NT2/D1 (cell line): ENCODE results near the gene PRSS57.

Experiments used
- DNase-seq: peaks from one replicate; pipeline ENCODE4 v3.0.0-alpha.2; 2011; ENCODE audit warnings: low read depth, low spot score
- H3K27me3 ChIP-seq: 2 replicates; pipeline ENCODE4 v1.6.0; 2011; ENCODE audit warnings: mild to moderate bottlenecking; ENCODE audit not compliant: insufficient read length, insufficient read depth
- H3K36me3 ChIP-seq: 2 replicates; pipeline ENCODE4 v1.6.1; 2011; ENCODE audit warnings: mild to moderate bottlenecking, low read length, mixed read lengths; ENCODE audit not compliant: insufficient read depth, insufficient read length
- H3K4me1 ChIP-seq: 2 replicates; pipeline ENCODE4 v1.5.1; 2011; ENCODE audit not compliant: insufficient read depth, insufficient read length
- H3K4me3 ChIP-seq: 2 replicates; pipeline ENCODE4 v1.5.1; 2011; ENCODE audit warnings: low read depth; ENCODE audit not compliant: insufficient read length
- H3K9ac ChIP-seq: 2 replicates; pipeline ENCODE4 v1.6.0; 2011; ENCODE audit warnings: low read depth; ENCODE audit not compliant: insufficient read length
- H3K9me3 ChIP-seq: 2 replicates; pipeline ENCODE4 v1.5.1; 2011; ENCODE audit warnings: mild to moderate bottlenecking, low read length; ENCODE audit not compliant: insufficient read depth
- SUZ12 ChIP-seq: IDR thresholded peaks from 2 replicates; pipeline ENCODE4 v1.6.1; 2011; ENCODE audit not compliant: insufficient read length, insufficient read depth; ENCODE audit errors: extremely low read depth
- YY1 ChIP-seq: IDR thresholded peaks from 2 replicates; pipeline ENCODE4 v1.6.1; 2011; ENCODE audit not compliant: insufficient read length, insufficient read depth
- ZNF274 ChIP-seq: IDR thresholded peaks from 2 replicates; pipeline ENCODE4 v1.6.1; 2011; ENCODE audit warnings: mild to moderate bottlenecking, low read depth, low read length

The PRSS57 gene

DNA sequence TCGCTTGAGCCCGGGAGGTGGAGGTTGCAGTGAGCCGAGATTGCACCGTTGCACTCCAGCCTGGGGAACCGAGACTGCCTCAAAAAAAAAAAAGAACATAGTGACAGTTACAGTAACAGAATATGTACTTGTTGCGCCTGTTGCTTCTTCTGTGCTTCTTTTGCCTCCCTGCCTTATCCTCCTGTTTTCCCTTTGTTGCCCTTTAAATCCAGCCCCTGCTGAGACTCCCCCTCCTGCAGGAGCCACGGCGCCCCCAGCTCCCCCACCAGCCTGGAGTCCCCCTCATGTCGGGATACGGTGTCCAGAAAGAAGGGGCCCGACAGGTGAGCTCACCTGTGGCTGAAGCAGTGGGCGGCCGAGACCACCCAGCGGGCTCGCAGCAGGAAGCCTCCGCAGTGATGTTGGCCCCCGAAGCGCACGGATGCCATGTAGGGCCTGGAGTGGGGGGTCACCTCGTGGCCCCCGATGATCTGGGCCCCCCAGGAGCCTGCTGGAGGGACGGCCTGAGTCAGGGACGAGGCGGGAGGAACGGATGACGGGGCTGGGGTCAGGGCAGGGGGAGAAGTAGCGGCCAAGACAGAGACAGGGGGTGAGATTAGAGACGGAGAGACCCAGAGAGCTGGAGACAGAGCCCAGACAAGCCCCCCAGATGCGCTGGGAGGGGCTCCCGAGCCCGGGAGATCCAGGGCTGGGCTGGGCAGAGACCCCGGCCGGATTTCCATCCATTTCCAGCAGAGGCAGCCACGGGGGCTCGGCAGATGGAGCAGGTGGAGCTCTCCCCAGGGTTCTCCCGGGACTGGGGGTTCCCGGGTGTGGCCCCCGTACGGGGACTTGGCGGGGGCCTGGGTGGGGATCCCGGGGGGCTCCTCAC, 536 bp downstream of the PRSS57 start:
- DNase-seq = no peak
- H3K9ac ChIP-seq = no peak overlapping the region
- TF ChIP-seq SUZ12 (no peak), ZNF274 (no peak), YY1 (no peak)
- no peak overlapping the region for H3K4me3 ChIP-seq
- no peaks in the 10 kb centered on the region for H3K27me3 ChIP-seq
- H3K9me3 ChIP-seq = no peaks in the 10 kb centered on the region
- H3K36me3 ChIP-seq = no peaks in the 10 kb centered on the region
- peaks cover 3% of the 10 kb centered on the region for H3K4me1 ChIP-seq

DNA sequence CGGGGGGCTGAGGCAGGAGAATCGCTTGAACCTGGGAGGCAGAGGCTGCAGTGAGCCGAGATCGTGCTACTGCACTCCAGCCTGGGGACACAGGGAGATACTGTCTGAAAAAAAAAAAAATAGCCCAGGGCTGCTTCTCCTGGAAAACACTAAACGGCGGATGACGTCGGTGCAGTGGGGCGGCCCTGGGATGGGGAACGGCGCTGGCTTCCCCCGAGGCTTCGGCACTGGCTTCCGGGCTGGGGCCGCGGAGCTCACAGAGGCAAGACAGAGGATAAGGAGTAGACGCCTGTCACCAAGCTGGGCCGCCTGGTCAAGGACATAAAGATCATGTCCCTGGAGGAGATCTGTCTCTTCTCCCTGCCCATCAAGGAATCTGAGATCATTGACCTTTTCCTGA, 5.0 kb downstream of the PRSS57 start:
- no peaks in the 10 kb centered on the region for H3K9me3 ChIP-seq
- H3K36me3 ChIP-seq = no peaks in the 10 kb centered on the region
- H3K27me3 ChIP-seq = no peaks in the 10 kb centered on the region

DNA sequence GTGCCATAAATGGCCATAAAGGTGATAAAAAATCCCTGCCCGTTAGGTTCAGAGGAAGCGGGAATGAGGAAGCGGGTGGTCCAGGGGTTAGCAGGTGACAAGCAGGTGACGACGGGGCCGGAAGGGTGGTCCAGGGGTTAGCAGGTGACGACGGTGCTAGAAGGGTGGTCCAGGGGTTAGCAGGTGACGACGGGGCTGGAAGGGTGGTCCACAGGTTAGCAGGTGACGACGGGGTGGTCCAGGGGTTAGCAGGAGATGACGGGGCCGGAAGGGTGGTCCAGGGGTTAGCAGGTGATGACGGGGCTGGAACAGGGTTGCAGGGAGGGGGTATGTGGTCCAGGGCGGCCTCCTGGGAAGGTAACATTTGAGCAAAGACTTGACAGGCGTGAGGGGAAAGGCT, 6.3 kb downstream of the PRSS57 start:
- H3K4me1 ChIP-seq = peaks cover 15% of the 10 kb centered on the region
- H3K9me3 ChIP-seq = no peaks in the 10 kb centered on the region
- TF ChIP-seq ZNF274 (no peak), YY1 (no peak), SUZ12 (no peak)
- no peak for DNase-seq
- no peaks in the 10 kb centered on the region for H3K27me3 ChIP-seq
- H3K4me3 ChIP-seq = no peak overlapping the region
- H3K36me3 ChIP-seq = no peaks in the 10 kb centered on the region
- H3K9ac ChIP-seq = peak overlapping the region; percentile 50

More for the DNA sequence above, 5.0 kb downstream of the PRSS57 start:
- TF ChIP-seq ZNF274 = no peak
- TF ChIP-seq SUZ12 = no peak
- no peak for TF ChIP-seq YY1
- H3K9ac ChIP-seq = peak overlapping the region; percentile 50
- no peak for DNase-seq
- H3K4me1 ChIP-seq = peaks cover 13% of the 10 kb centered on the region
- H3K4me3 ChIP-seq = no peak overlapping the region

DNA sequence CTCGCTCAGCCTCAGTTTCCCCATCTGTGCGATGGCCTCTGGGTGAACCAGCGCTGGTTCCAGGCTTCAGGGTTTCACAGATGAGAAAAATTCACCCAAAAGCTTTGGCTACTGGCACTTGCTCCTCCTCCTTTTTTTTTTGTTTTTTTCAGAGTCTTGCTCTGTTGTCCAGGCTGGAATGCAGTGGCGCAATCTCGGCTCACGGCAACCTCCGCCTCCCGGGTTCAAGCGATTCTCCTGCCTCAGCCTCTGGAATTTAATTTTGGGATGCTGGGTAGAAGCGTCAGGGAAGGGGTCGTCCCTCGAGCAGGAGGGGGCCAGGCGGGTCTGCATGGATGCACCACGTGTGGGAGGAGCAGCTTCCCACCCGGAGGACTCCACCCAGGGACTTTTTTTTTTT, 7.0 kb downstream of the PRSS57 start:
- H3K36me3 ChIP-seq = no peaks in the 10 kb centered on the region

GRCh38 chr19:687569-688166, 7.6 kb downstream of the PRSS57 start:
- Histone ChIP-seq H3K9me3 (no peaks in the 10 kb centered on the region), H3K36me3 (peaks cover 5% of the 10 kb centered on the region), H3K9ac (no peak overlapping the region), H3K27me3 (no peaks in the 10 kb centered on the region), H3K4me1 (peaks cover 15% of the 10 kb centered on the region), H3K4me3 (no peak overlapping the region)
- no peak for DNase-seq
- no peak for TF ChIP-seq YY1
- no peak for TF ChIP-seq ZNF274
- TF ChIP-seq SUZ12 = no peak

More for the DNA sequence above, 7.0 kb downstream of the PRSS57 start:
- Histone ChIP-seq H3K9me3 (no peaks in the 10 kb centered on the region), H3K9ac (no peak overlapping the region), H3K27me3 (no peaks in the 10 kb centered on the region), H3K4me3 (no peak overlapping the region), H3K4me1 (peaks cover 15% of the 10 kb centered on the region)
- DNase-seq = no peak
- no peak for TF ChIP-seq ZNF274

- H3K4me3 ChIP-seq = no peak overlapping the region
- peak overlapping the region; percentile 18 for H3K9ac ChIP-seq
- no peaks in the 10 kb centered on the region for H3K27me3 ChIP-seq
- H3K9me3 ChIP-seq = no peaks in the 10 kb centered on the region
- DNase-seq = no peak
- TF ChIP-seq ZNF274 (no peak), YY1 (no peak), SUZ12 (no peak)
- peaks cover 15% of the 10 kb centered on the region for H3K4me1 ChIP-seq
- peaks cover 14% of the 10 kb centered on the region for H3K36me3 ChIP-seq
These were observed 8.5 kb downstream of the PRSS57 start for GRCh38 chr19:686589-687297.

GRCh38 chr19:685454-685931, 9.8 kb downstream of the PRSS57 start:
- H3K4me1 ChIP-seq = peaks cover 12% of the 10 kb centered on the region
- DNase-seq = no peak
- TF ChIP-seq SUZ12 = no peak
- no peak for TF ChIP-seq YY1
- TF ChIP-seq ZNF274 = no peak
- H3K27me3 ChIP-seq = no peaks in the 10 kb centered on the region
- H3K9ac ChIP-seq = no peak overlapping the region
- no peak overlapping the region for H3K4me3 ChIP-seq
- H3K36me3 ChIP-seq = peaks cover 20% of the 10 kb centered on the region
- H3K9me3 ChIP-seq = no peaks in the 10 kb centered on the region
